Stimulated activated naive CD8-positive, alpha-beta T cell treated with anti-CD3 and anti-CD28 coated beads, Interleukin-15, amount 100 ng/mL, for 72 hours (primary cell): ENCODE results near the gene TENM4.

Experiments
- ATAC-seq: fragments of 150-1000 bp; cut with Tn5 transposase; 2 replicates; pipeline ENCODE4 v1.10.0; 2021; ENCODE audit warnings: mild to moderate bottlenecking, moderate library complexity
- DNase-seq, 2 donors: peaks; one replicate each; pipeline ENCODE4 v3.0.0; 2021 to 2022
- H3K27ac Mint-ChIP-seq, 2 donors: one replicate each; pipeline ENCODE4 v1.8.0; 2022; ENCODE audit warnings: mild to moderate bottlenecking in 2 of 2, mixed read lengths in 2 of 2, moderate library complexity in 2 of 2
- H3K27me3 Mint-ChIP-seq: one replicate; pipeline ENCODE4 v1.8.0; 2022; ENCODE audit warnings: mixed read lengths
- H3K4me1 Mint-ChIP-seq: one replicate; pipeline ENCODE4 v1.8.0; 2022; ENCODE audit warnings: mild to moderate bottlenecking, mixed read lengths
- H3K4me3 Mint-ChIP-seq, 2 donors: one replicate each; pipeline ENCODE4 v1.8.0; 2022; ENCODE audit warnings: mild to moderate bottlenecking in 2 of 2, mixed read lengths in 2 of 2, moderate library complexity in 1 of 2
- H3K9me3 Mint-ChIP-seq, 2 donors: one replicate each; pipeline ENCODE4 v1.8.0; 2022; ENCODE audit warnings: mixed read lengths in 2 of 2

Gene TENM4

GRCh38 chr11:79150320-79150719, 290.5 kb downstream of the TENM4 start:
- no peaks in the 10 kb centered on the region for H3K27me3 Mint-ChIP-seq
- H3K9me3 Mint-ChIP-seq: no peaks in the 10 kb centered on the region
- ATAC-seq (no peak), DNase-seq (no peak)
- no peak overlapping the region for H3K4me3 Mint-ChIP-seq
- no peaks in the 10 kb centered on the region for H3K4me1 Mint-ChIP-seq
- H3K27ac Mint-ChIP-seq: no peak overlapping the region

GRCh38 chr11:79147731-79148130, 293.1 kb downstream of the TENM4 start:
- H3K4me3 Mint-ChIP-seq: no peak overlapping the region
- no peaks in the 10 kb centered on the region for H3K4me1 Mint-ChIP-seq
- H3K27me3 Mint-ChIP-seq: no peaks in the 10 kb centered on the region
- DNase-seq: no peak
- no peak overlapping the region for H3K27ac Mint-ChIP-seq
- peaks cover 0 to 2% of the 10 kb centered on the region in 2 donors for H3K9me3 Mint-ChIP-seq
- no peak for ATAC-seq

GRCh38 chr11:79147011-79147410, 293.8 kb downstream of the TENM4 start:
- H3K9me3 Mint-ChIP-seq: peaks cover 0 to 6% of the 10 kb centered on the region in 2 donors
- no peaks in the 10 kb centered on the region for H3K27me3 Mint-ChIP-seq
- no peak overlapping the region for H3K4me3 Mint-ChIP-seq
- no peaks in the 10 kb centered on the region for H3K4me1 Mint-ChIP-seq
- ATAC-seq (no peak), DNase-seq (no peak)
- H3K27ac Mint-ChIP-seq: no peak overlapping the region

GRCh38 chr11:79139900-79140299, 300.9 kb downstream of the TENM4 start:
- Mint-ChIP-seq H3K9me3 (peaks cover 6 to 8% of the 10 kb centered on the region in 2 donors), H3K4me1 (no peaks in the 10 kb centered on the region), H3K27me3 (no peaks in the 10 kb centered on the region), H3K4me3 (no peak overlapping the region), H3K27ac (no peak overlapping the region)
- DNase-seq (no peak), ATAC-seq (peak; percentile 53)

- no peaks in the 10 kb centered on the region for H3K4me1 Mint-ChIP-seq
- H3K4me3 Mint-ChIP-seq: no peak overlapping the region
- DNase-seq (no peak), ATAC-seq (no peak)
- H3K27me3 Mint-ChIP-seq: peaks cover 7% of the 10 kb centered on the region
- H3K9me3 Mint-ChIP-seq: peaks cover 9 to 39% of the 10 kb centered on the region in 2 donors
- no peak overlapping the region for H3K27ac Mint-ChIP-seq
These were observed 311.1 kb downstream of the TENM4 start for GRCh38 chr11:79129702-79130101.

GRCh38 chr11:79128291-79128690, 312.5 kb downstream of the TENM4 start:
- ATAC-seq (no peak), DNase-seq (no peak)
- Mint-ChIP-seq H3K27ac (no peak overlapping the region), H3K27me3 (peaks cover 7% of the 10 kb centered on the region), H3K4me1 (no peaks in the 10 kb centered on the region), H3K4me3 (no peak overlapping the region), H3K9me3 (peaks cover 9 to 39% of the 10 kb centered on the region in 2 donors)

GRCh38 chr11:79122759-79123158, 318.1 kb downstream of the TENM4 start:
- ATAC-seq: no peak
- Mint-ChIP-seq H3K27ac (no peak overlapping the region), H3K27me3 (no peaks in the 10 kb centered on the region), H3K4me1 (no peaks in the 10 kb centered on the region), H3K4me3 (no peak overlapping the region), H3K9me3 (peaks cover 0 to 13% of the 10 kb centered on the region in 2 donors)
- DNase-seq: no peak

GRCh38 chr11:79121351-79121750, 319.5 kb downstream of the TENM4 start:
- Mint-ChIP-seq H3K9me3 (peaks cover 0 to 13% of the 10 kb centered on the region in 2 donors), H3K4me1 (no peaks in the 10 kb centered on the region), H3K4me3 (no peak overlapping the region), H3K27me3 (no peaks in the 10 kb centered on the region), H3K27ac (peak overlapping the region in 1 of 2 donors; percentile 19)
- ATAC-seq (no peak), DNase-seq (no peak)

GRCh38 chr11:79119491-79120284, 321.1 kb downstream of the TENM4 start:
- Mint-ChIP-seq H3K27ac (no peak overlapping the region), H3K27me3 (no peaks in the 10 kb centered on the region), H3K9me3 (peaks cover 2 to 11% of the 10 kb centered on the region in 2 donors), H3K4me1 (no peaks in the 10 kb centered on the region), H3K4me3 (no peak overlapping the region)
- ATAC-seq: no peak
- no peak for DNase-seq

GRCh38 chr11:79117488-79117887, 323.3 kb downstream of the TENM4 start:
- no peaks in the 10 kb centered on the region for H3K27me3 Mint-ChIP-seq
- H3K4me1 Mint-ChIP-seq: no peaks in the 10 kb centered on the region
- no peak for DNase-seq
- no peak overlapping the region for H3K27ac Mint-ChIP-seq
- H3K4me3 Mint-ChIP-seq: no peak overlapping the region
- ATAC-seq: no peak
- peaks cover 4 to 12% of the 10 kb centered on the region in 2 donors for H3K9me3 Mint-ChIP-seq

GRCh38 chr11:79116600-79116999, 324.2 kb downstream of the TENM4 start:
- H3K4me1 Mint-ChIP-seq: no peaks in the 10 kb centered on the region
- DNase-seq (no peak), ATAC-seq (no peak)
- no peaks in the 10 kb centered on the region for H3K27me3 Mint-ChIP-seq
- H3K27ac Mint-ChIP-seq: no peak overlapping the region
- no peak overlapping the region for H3K4me3 Mint-ChIP-seq
- peaks cover 4 to 17% of the 10 kb centered on the region in 2 donors for H3K9me3 Mint-ChIP-seq

GRCh38 chr11:79113054-79113690, 327.7 kb downstream of the TENM4 start:
- DNase-seq (no peak), ATAC-seq (no peak)

GRCh38 chr11:79110796-79111195, 330.0 kb downstream of the TENM4 start:
- Mint-ChIP-seq H3K4me3 (no peak overlapping the region), H3K27ac (no peak overlapping the region), H3K27me3 (no peaks in the 10 kb centered on the region), H3K4me1 (no peaks in the 10 kb centered on the region), H3K9me3 (peaks cover 4 to 34% of the 10 kb centered on the region in 2 donors)
- no peak for ATAC-seq
- DNase-seq: no peak

More at GRCh38 chr11:79113054-79113690, 327.7 kb downstream of the TENM4 start:
- no peaks in the 10 kb centered on the region for H3K27me3 Mint-ChIP-seq
- no peaks in the 10 kb centered on the region for H3K4me1 Mint-ChIP-seq
- H3K9me3 Mint-ChIP-seq: peaks cover 4 to 34% of the 10 kb centered on the region in 2 donors
- no peak overlapping the region for H3K27ac Mint-ChIP-seq
- H3K4me3 Mint-ChIP-seq: no peak overlapping the region

GRCh38 chr11:79110321-79110720, 330.5 kb downstream of the TENM4 start:
- H3K4me3 Mint-ChIP-seq: no peak overlapping the region
- no peak for ATAC-seq
- H3K27ac Mint-ChIP-seq: no peak overlapping the region
- no peaks in the 10 kb centered on the region for H3K27me3 Mint-ChIP-seq
- DNase-seq: no peak
- no peaks in the 10 kb centered on the region for H3K4me1 Mint-ChIP-seq
- H3K9me3 Mint-ChIP-seq: peaks cover 4 to 30% of the 10 kb centered on the region in 2 donors

GRCh38 chr11:79108851-79109250, 332.0 kb downstream of the TENM4 start:
- H3K27me3 Mint-ChIP-seq: no peaks in the 10 kb centered on the region
- ATAC-seq (no peak), DNase-seq (no peak)
- no peak overlapping the region for H3K27ac Mint-ChIP-seq
- no peak overlapping the region for H3K4me3 Mint-ChIP-seq
- peaks cover 0 to 22% of the 10 kb centered on the region in 2 donors for H3K9me3 Mint-ChIP-seq
- H3K4me1 Mint-ChIP-seq: no peaks in the 10 kb centered on the region

- H3K9me3 Mint-ChIP-seq: no peaks in the 10 kb centered on the region
- ATAC-seq: no peak
- H3K27ac Mint-ChIP-seq: no peak overlapping the region
These were observed 338.0 kb downstream of the TENM4 start for GRCh38 chr11:79102840-79103239.

More at GRCh38 chr11:79102840-79103239, 338.0 kb downstream of the TENM4 start:
- Mint-ChIP-seq H3K27me3 (peaks cover 16% of the 10 kb centered on the region), H3K4me1 (no peaks in the 10 kb centered on the region), H3K4me3 (no peak overlapping the region)
- DNase-seq: no peak
